Hepatocyte (in vitro differentiated cells): ENCODE data around the gene PLXNB1. TPM values are rescaled to one million over a fixed set of nuclear protein-coding genes. Genes with fewer than 3 reads are reported as not detected.
A peak's percentile ranks its signal among the peaks of the same experiment; 100 is the strongest.
"Not testable (repeated sequence)": the region's sequence is repeated elsewhere in the genome, so short reads cannot be mapped to it uniquely, and the experiment has no call there.

Source experiments
- DNase-seq: peaks from one replicate; pipeline ENCODE4 v3.0.0-alpha.2; 2016; ENCODE audit warnings: low spot score
- H2AFZ ChIP-seq: fragments of 200-600 bp; sonication (generic); 2 replicates; pipeline ENCODE4 v1.6.0; 2016; ENCODE audit warnings: antibody characterized with exemption, mild to moderate bottlenecking
- H3K27ac ChIP-seq: fragments of 200-600 bp; sonication (generic); 2 replicates; pipeline ENCODE4 v1.5.1; 2016; ENCODE audit warnings: mild to moderate bottlenecking
- H3K27me3 ChIP-seq: fragments of 200-600 bp; sonication (generic); 2 replicates; pipeline ENCODE4 v1.6.1; 2016
- H3K36me3 ChIP-seq: fragments of 200-600 bp; sonication (generic); replicated peaks from 2 replicates; pipeline ENCODE4 v1.5.1; 2016; ENCODE audit warnings: low read depth; ENCODE audit not compliant: insufficient read depth
- H3K4me1 ChIP-seq: fragments of 200-600 bp; sonication (generic); 2 replicates; pipeline ENCODE4 v1.5.1; 2016; ENCODE audit warnings: mild to moderate bottlenecking, moderate library complexity; ENCODE audit not compliant: insufficient read depth
- H3K4me2 ChIP-seq: fragments of 200-600 bp; sonication (generic); 2 replicates; pipeline ENCODE4 v1.6.0; 2016
- H3K4me3 ChIP-seq: fragments of 200-600 bp; sonication (generic); 2 replicates; pipeline ENCODE4 v1.5.1; 2016; ENCODE audit warnings: mild to moderate bottlenecking
- H3K79me2 ChIP-seq: fragments of 200-600 bp; sonication (generic); 2 replicates; pipeline ENCODE4 v1.6.0; 2017; ENCODE audit warnings: mild to moderate bottlenecking
- H3K9me2 ChIP-seq: fragments of 200-600 bp; sonication (generic); replicated peaks from 2 replicates; pipeline ENCODE4 v1.6.0; 2017; ENCODE audit warnings: mild to moderate bottlenecking; ENCODE audit not compliant: insufficient read depth
- H3K9me3 ChIP-seq: fragments of 200-600 bp; sonication (generic); 2 replicates; pipeline ENCODE4 v1.5.1; 2016; ENCODE audit warnings: low read depth, mild to moderate bottlenecking
- H4K20me1 ChIP-seq: fragments of 200-600 bp; sonication (generic); 2 replicates; pipeline ENCODE4 v1.6.0; 2016; ENCODE audit warnings: mild to moderate bottlenecking; ENCODE audit not compliant: insufficient read depth, poor library complexity, severe bottlenecking
- EZH2 ChIP-seq: fragments of 200-600 bp; sonication (generic); IDR thresholded peaks from 2 replicates; pipeline ENCODE4 v1.6.1; 2016; ENCODE audit warnings: antibody characterized with exemption, mild to moderate bottlenecking, borderline replicate concordance
- EZH2phosphoT487 ChIP-seq: fragments of 200-600 bp; sonication (generic); IDR thresholded peaks from one replicate; pipeline ENCODE4 v1.6.1; 2018; ENCODE audit warnings: antibody characterized with exemption, mild to moderate bottlenecking, low read depth, moderate library complexity; ENCODE audit not compliant: unreplicated experiment, severe bottlenecking
- WGBS: methylation state at CpG from one replicate; pipeline ENCODE4 v1.1.6; 2016; ENCODE audit warnings: low lambda C conversion rate; ENCODE audit errors: missing lambda C conversion rate; 5-methylcytosine and 5-hydroxymethylcytosine counted together
- polyA plus RNA-seq: library from polyadenylated mRNA; unstranded; fragments of >200 nt; fragmentation: Nextera tagmentation; extraction: Ambion mirVana; gene quantifications from 2 replicates; pipeline ENCODE4 v1.2.1, GENCODE V29; 2016
- total RNA-seq: library from RNA; depleted of rRNA; stranded (reverse); fragments of >200 nt; gene quantifications from 2 replicates; pipeline ENCODE4 v1.2.3, GENCODE V29; 2014
- TF ChIP-seq, protein P1 (sequence below): fragments of 200-600 bp; sonication (generic); IDR thresholded peaks from 2 replicates; pipeline ENCODE4 v1.5.1; 2016; ENCODE audit warnings: antibody characterized with exemption, mild to moderate bottlenecking; ENCODE audit not compliant: poor library complexity

The PLXNB1 gene
- total and polyA plus RNA-seq, 2 experiments from 2014 or later = 71.3 to 74.5 TPM

DNA sequence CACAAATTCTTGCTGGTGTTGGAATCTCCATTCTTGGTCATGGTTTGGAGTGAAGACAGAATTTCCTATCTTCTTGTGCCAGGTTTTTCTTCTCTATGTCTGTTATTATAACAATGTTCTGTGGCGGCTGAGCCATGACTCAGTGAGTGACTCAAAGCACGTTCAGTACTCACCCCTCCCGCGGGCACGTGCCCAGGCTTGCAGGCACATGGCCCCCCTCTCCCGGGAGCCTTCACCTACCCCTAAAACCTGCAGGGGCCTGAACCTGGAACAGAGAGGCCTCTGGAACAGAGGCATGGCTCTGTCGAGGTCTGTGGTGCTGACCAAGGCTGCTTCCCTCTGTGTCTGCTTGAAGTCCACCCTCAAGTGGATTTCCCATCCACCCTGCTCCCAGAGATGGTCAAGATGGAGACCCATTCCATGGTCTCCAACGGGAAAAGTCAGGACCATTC lies 27.6 kb downstream of the PLXNB1 start:
- TF ChIP-seq, protein P1, sequence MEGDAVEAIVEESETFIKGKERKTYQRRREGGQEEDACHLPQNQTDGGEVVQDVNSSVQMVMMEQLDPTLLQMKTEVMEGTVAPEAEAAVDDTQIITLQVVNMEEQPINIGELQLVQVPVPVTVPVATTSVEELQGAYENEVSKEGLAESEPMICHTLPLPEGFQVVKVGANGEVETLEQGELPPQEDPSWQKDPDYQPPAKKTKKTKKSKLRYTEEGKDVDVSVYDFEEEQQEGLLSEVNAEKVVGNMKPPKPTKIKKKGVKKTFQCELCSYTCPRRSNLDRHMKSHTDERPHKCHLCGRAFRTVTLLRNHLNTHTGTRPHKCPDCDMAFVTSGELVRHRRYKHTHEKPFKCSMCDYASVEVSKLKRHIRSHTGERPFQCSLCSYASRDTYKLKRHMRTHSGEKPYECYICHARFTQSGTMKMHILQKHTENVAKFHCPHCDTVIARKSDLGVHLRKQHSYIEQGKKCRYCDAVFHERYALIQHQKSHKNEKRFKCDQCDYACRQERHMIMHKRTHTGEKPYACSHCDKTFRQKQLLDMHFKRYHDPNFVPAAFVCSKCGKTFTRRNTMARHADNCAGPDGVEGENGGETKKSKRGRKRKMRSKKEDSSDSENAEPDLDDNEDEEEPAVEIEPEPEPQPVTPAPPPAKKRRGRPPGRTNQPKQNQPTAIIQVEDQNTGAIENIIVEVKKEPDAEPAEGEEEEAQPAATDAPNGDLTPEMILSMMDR = no peak
- TF ChIP-seq EZH2phosphoT487 (no peak), EZH2 (no peak)
- Histone ChIP-seq H3K36me3 (no peaks in the 10 kb centered on the region), H3K79me2 (no peaks in the 10 kb centered on the region), H3K4me2 (no peak overlapping the region), H3K4me3 (no peak overlapping the region), H4K20me1 (no peaks in the 10 kb centered on the region), H3K9me2 (no peaks in the 10 kb centered on the region), H3K4me1 (no peaks in the 10 kb centered on the region), H2AFZ (no peak overlapping the region), H3K9me3 (no peaks in the 10 kb centered on the region), H3K27ac (peak overlapping the region; percentile 16), H3K27me3 (no peaks in the 10 kb centered on the region)
- DNase-seq = no peak
- 85% methylated on average over 8 of the region's 8 CpGs for whole genome bisulfite sequencing

DNA sequence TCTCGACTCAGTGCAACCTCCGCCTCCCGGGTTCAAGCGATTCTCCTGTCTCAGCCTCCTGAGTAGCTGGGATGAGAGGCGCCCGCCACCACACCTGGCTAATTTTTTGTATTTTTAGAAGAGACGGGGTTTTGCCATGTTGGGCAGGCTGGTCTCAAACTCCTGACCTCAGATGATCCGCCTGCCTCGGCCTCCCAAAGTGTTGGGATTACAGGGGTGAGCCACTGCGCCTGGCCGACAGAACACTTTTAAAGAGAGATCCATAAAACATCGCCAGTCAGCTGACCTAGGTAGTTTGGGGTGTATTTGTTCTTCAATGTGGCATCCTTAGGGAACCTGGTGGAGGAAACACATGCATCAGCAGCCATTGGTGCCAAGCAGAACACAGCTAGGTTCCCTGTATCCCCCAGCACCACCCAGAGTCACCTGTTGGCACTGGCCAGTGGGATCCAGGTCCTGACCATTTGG lies 28.4 kb downstream of the PLXNB1 start:
- H3K36me3 ChIP-seq, H3K4me2 ChIP-seq, H4K20me1 ChIP-seq, DNase-seq, H3K27me3 ChIP-seq, H2AFZ ChIP-seq, H3K79me2 ChIP-seq, H3K4me3 ChIP-seq, H3K4me1 ChIP-seq, H3K9me2 ChIP-seq, H3K9me3 ChIP-seq, H3K27ac ChIP-seq: not testable (repeated sequence)
- 94% methylated on average over 12 of the region's 12 CpGs for WGBS

DNA sequence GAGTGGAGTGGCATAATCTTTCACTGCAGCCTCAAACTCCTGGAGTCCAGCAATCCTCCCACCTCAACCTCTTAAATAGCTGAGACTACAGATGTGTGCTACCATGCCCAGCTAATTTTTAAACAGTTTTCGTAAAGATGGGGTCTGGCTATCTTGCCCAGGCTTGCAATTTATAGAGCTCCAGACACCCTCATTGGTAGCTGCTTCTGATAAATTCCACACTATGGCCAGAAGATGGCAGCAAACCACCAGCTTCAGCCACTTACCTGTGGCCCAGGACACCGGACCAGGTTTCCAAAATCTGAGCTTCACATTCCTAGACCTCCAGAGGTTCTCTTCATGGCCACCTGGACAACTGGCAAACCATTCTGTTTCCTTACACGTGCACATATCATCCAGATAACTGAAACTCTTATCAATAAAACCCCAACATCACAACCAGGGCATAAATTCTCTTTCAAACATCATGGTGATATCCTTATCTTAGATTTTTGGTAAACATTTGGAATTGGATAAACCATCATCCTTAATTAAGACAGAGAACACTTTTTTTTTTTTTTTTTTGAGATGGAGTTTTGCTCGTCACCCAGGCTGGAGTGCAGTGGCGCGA lies 29.0 kb downstream of the PLXNB1 start:
- no peak overlapping the region for H2AFZ ChIP-seq
- DNase-seq = peak; percentile 72
- no peaks in the 10 kb centered on the region for H3K79me2 ChIP-seq
- no peaks in the 10 kb centered on the region for H3K4me1 ChIP-seq
- no peaks in the 10 kb centered on the region for H4K20me1 ChIP-seq
- no peak overlapping the region for H3K27ac ChIP-seq
- no peaks in the 10 kb centered on the region for H3K36me3 ChIP-seq
- TF ChIP-seq EZH2 = no peak
- TF ChIP-seq EZH2phosphoT487 = no peak
- TF ChIP-seq, protein P1 = peak; percentile 79
- WGBS = 72% methylated on average over 6 of the region's 6 CpGs
- H3K4me3 ChIP-seq = no peak overlapping the region
- H3K4me2 ChIP-seq = no peak overlapping the region
- H3K9me2 ChIP-seq = no peaks in the 10 kb centered on the region
- no peaks in the 10 kb centered on the region for H3K9me3 ChIP-seq
- H3K27me3 ChIP-seq = no peaks in the 10 kb centered on the region

DNA sequence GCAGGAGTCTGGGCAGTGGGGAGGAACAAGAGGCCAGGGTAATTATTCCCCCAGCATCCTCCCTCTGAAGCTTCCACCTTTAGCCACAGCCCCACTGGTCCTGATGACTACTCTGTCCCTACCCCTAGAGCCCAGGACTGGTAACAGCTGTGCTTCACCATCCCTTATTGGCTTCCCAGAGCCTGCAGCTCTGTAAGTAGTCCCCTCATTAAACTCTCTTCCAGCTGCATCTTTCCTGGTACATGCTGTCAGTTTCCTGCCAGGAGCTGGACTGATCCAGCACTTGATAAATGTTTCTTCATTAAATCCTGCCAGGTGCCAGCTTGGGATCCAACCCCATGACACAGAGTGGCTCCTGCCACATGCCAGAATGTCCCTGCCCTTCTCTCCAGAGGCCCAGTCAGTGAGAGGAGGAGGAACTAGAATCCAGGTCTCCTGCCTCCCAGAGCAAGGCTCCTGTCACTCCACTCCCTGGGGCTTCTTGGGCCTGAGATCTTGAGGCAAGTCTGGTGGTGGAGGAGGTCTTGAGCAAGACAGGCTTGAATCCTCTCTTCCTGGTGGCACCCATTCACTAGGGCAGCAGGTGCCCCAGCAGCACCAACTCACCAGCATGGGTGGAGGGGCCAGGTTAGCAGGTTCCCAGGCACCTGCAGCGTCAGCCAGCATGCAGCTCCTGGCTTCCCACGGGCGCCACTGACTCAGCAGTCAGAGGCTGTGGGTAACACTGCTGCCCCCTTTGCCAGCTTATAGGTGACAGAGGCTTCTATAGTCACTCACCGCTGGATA lies 30.3 kb downstream of the PLXNB1 start:
- peak; percentile 4 for DNase-seq
- H2AFZ ChIP-seq = no peak overlapping the region
- TF ChIP-seq EZH2 = no peak
- TF ChIP-seq, protein P1 = no peak
- TF ChIP-seq EZH2phosphoT487 = no peak

More for the DNA sequence above, 30.3 kb downstream of the PLXNB1 start:
- Histone ChIP-seq H3K4me2 (no peak overlapping the region), H3K9me3 (no peaks in the 10 kb centered on the region), H3K4me1 (no peaks in the 10 kb centered on the region), H3K27ac (no peak overlapping the region), H4K20me1 (no peaks in the 10 kb centered on the region), H3K4me3 (no peak overlapping the region), H3K27me3 (no peaks in the 10 kb centered on the region), H3K9me2 (no peaks in the 10 kb centered on the region), H3K36me3 (no peaks in the 10 kb centered on the region), H3K79me2 (no peaks in the 10 kb centered on the region)
- 88% methylated on average over 4 of the region's 4 CpGs for WGBS
